Keratinocyte (primary cell): Measurements from ENCODE around the gene DPAGT1.

Source experiments
- CTCF ChIP-seq, 3 experiments: IDR thresholded peaks in 1 of 3; conservative IDR thresholded peaks in 1 of 3; optimal IDR thresholded peaks in 1 of 3; 2 replicates in 2 of 3; 3 replicates in 1 of 3; pipeline versions ENCODE3 to v1.5.1; 2011; ENCODE audit warnings: low read length in 3 of 3, mild to moderate bottlenecking in 3 of 3, moderate library complexity in 2 of 3, control low read depth in 1 of 3, inconsistent platforms in 1 of 3; ENCODE audit not compliant: insufficient read depth in 2 of 3; ENCODE audit errors: extremely low read depth in 1 of 3
- EZH2 ChIP-seq: IDR thresholded peaks from one replicate; pipeline ENCODE4 v1.6.1; 2012; ENCODE audit warnings: inconsistent platforms, mild to moderate bottlenecking, low read length, moderate library complexity

DNA sequence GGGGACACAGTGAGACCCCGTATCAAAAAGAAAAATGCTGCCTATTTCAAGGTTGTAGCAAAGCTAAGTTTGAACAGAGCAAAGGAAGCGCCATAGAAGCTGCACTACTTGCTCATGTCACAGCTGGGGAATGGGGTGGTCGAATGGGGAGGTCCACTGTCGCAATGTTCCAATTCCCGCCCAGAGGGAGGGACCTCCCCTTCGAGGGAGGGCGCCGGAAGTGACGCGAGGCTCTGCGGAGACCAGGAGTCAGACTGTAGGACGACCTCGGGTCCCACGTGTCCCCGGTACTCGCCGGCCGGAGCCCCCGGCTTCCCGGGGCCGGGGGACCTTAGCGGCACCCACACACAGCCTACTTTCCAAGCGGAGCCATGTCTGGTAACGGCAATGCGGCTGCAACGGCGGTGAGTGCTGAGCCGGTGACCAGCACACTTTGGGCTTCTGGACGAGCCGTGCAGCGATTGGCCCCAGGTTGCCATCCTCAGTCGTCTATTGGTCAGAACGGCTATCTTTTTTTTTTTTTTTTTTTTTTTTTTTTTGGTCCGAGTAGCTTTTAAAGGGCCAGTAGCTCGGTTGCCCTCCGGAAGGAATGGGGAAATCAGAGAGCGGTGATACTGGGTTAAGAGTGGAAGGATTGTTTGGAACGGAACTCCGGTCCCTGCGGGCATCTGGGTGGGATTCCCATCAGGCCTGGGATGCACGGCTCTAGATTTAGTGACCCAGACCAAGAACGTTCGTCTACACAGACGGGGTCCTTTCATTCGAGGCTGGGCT is 16.8 kb downstream of the DPAGT1 start, which contains the start of gene HMBS:
- TF ChIP-seq EZH2 = no peak
- TF ChIP-seq CTCF (optimal IDR thresholded peaks at IDR 0.05 in 1 of 3, IDR thresholded peaks at IDR 0.05 in 1 of 3, conservative IDR thresholded peaks at IDR 0.05 in 1 of 3; ENCODE audit: extremely low read depth in 1 of 3, insufficient read depth in 2 of 3, low read length in 3 of 3) = no peak
